ENCODE data around the gene KIF3B.
A peak's percentile ranks its signal among the peaks of the same experiment; 100 is the strongest.
"Not testable (repeated sequence)": the region's sequence is repeated elsewhere in the genome, so short reads cannot be mapped to it uniquely, and the experiment has no call there.

The KIF3B gene

GRCh38 chr20:32339116-32339515 lies 61.7 kb downstream of the KIF3B start:
- no peaks in the 10 kb centered on the region for H3K27me3 ChIP-seq (ENCODE audit: insufficient read depth, poor library complexity, severe bottlenecking)
- no peak overlapping the region for H3K4me3 ChIP-seq (replicated peaks; ENCODE audit: insufficient read depth, low read length)
- H3K27ac ChIP-seq (replicated peaks), result peak overlapping the region; percentile 66
- TF ChIP-seq CTCF (IDR thresholded peaks at IDR 0.05; ENCODE audit: insufficient read depth, low read length), result no peak
- TF ChIP-seq POLR2AphosphoS5 (IDR thresholded peaks at IDR 0.05; ENCODE audit: low read depth), result no peak
- DNase-seq (ENCODE audit: low read depth in 1 of 2, low spot score in 1 of 2), result no peak

DNA sequence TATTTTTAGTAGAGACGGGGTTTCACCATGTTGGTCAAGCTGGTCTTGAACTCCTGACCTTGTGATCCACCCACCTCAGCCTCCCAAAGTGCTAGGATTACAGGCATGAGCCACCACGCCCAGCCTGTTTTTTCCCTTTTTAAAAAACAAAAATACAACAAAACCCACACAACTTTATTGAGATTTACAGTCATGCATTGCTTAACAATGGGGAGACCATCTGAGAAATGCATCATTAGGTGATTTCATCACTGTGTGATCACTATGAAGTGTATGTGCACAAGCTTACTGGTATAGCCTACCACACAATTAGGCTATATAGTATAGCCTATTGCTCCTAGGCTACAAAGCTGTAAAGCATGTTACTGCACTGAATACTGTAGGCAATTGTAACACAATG lies 63.6 kb downstream of the KIF3B start:
- H3K27ac ChIP-seq (replicated peaks); H3K27me3 ChIP-seq (ENCODE audit: insufficient read depth, poor library complexity, severe bottlenecking); H3K4me3 ChIP-seq (replicated peaks; ENCODE audit: insufficient read depth, low read length); DNase-seq (ENCODE audit: low read depth in 1 of 2, low spot score in 1 of 2): not testable (repeated sequence)

- TF ChIP-seq CTCF (IDR thresholded peaks at IDR 0.05; ENCODE audit: insufficient read depth, low read length) (no peak), SPI1 (IDR thresholded peaks at IDR 0.05; ENCODE audit: borderline replicate concordance, low read depth) (no peak), GABPA (IDR thresholded peaks at IDR 0.05; ENCODE audit: low read depth) (no peak), POLR2AphosphoS5 (IDR thresholded peaks at IDR 0.05; ENCODE audit: low read depth) (no peak)
- TF ChIP-seq, protein P1, sequence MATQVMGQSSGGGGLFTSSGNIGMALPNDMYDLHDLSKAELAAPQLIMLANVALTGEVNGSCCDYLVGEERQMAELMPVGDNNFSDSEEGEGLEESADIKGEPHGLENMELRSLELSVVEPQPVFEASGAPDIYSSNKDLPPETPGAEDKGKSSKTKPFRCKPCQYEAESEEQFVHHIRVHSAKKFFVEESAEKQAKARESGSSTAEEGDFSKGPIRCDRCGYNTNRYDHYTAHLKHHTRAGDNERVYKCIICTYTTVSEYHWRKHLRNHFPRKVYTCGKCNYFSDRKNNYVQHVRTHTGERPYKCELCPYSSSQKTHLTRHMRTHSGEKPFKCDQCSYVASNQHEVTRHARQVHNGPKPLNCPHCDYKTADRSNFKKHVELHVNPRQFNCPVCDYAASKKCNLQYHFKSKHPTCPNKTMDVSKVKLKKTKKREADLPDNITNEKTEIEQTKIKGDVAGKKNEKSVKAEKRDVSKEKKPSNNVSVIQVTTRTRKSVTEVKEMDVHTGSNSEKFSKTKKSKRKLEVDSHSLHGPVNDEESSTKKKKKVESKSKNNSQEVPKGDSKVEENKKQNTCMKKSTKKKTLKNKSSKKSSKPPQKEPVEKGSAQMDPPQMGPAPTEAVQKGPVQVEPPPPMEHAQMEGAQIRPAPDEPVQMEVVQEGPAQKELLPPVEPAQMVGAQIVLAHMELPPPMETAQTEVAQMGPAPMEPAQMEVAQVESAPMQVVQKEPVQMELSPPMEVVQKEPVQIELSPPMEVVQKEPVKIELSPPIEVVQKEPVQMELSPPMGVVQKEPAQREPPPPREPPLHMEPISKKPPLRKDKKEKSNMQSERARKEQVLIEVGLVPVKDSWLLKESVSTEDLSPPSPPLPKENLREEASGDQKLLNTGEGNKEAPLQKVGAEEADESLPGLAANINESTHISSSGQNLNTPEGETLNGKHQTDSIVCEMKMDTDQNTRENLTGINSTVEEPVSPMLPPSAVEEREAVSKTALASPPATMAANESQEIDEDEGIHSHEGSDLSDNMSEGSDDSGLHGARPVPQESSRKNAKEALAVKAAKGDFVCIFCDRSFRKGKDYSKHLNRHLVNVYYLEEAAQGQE (IDR thresholded peaks at IDR 0.05; ENCODE audit: insufficient replicate concordance, low read depth), result no peak
- H3K4me3 ChIP-seq (replicated peaks; ENCODE audit: insufficient read depth, low read length), result no peak overlapping the region
- peak in 1 of 2 experiments; percentile 53 for DNase-seq (ENCODE audit: low read depth in 1 of 2, low spot score in 1 of 2)
- H3K27me3 ChIP-seq (ENCODE audit: insufficient read depth, poor library complexity, severe bottlenecking), result no peaks in the 10 kb centered on the region
- no peak overlapping the region for H3K27ac ChIP-seq (replicated peaks)
Measured at GRCh38 chr20:32343439-32343838, 66.0 kb downstream of the KIF3B start.

DNA sequence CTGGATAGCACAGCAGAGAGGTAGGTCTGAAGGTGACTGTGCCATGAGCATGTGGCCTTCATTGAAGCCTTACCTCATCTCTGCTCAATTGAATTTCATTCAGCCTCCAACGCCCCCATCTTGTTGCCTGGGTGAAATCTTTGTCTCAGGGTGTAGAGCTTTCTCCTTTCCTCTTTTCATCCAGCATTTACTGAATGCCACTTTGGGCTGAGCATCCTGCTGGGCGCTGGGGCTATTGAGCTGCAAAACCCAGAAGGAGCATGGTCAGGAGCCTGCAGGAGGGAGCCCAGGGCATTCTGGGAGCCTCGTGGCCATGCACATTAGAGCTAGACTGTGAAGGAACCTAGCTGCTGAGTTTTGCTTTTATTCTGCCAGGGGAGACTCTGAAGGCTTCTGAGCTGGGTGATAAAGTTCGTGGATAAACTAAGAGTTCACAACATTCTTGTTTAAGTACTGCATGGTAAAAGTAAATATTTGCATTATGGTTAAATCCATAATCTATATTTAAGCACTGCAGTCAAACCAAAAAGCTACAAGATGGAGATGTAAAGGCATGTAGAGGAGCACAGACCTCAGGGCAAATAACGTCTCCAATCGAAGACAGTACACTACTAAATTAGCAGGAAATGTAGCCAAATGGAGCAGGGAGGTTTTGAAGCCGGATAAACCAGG lies 67.5 kb downstream of the KIF3B start:
- Histone ChIP-seq H3K27ac (replicated peaks) (no peak overlapping the region), H3K4me3 (replicated peaks; ENCODE audit: insufficient read depth, low read length) (no peak overlapping the region), H3K27me3 (ENCODE audit: insufficient read depth, poor library complexity, severe bottlenecking) (no peaks in the 10 kb centered on the region)
- TF ChIP-seq SPI1 (IDR thresholded peaks at IDR 0.05; ENCODE audit: borderline replicate concordance, low read depth), result no peak
- no peak for TF ChIP-seq GABPA (IDR thresholded peaks at IDR 0.05; ENCODE audit: low read depth)
- no peak for DNase-seq (ENCODE audit: low read depth in 1 of 2, low spot score in 1 of 2)

GRCh38 chr20:32348207-32348606 lies 70.8 kb downstream of the KIF3B start:
- Histone ChIP-seq H3K27ac (replicated peaks) (no peak overlapping the region), H3K27me3 (ENCODE audit: insufficient read depth, poor library complexity, severe bottlenecking) (no peaks in the 10 kb centered on the region), H3K4me3 (replicated peaks; ENCODE audit: insufficient read depth, low read length) (no peak overlapping the region)
- no peak for TF ChIP-seq CTCF (IDR thresholded peaks at IDR 0.05; ENCODE audit: insufficient read depth, low read length)
- TF ChIP-seq, protein P1 (IDR thresholded peaks at IDR 0.05; ENCODE audit: insufficient replicate concordance, low read depth), result no peak
- TF ChIP-seq POLR2AphosphoS5 (IDR thresholded peaks at IDR 0.05; ENCODE audit: low read depth), result no peak
- no peak for DNase-seq (ENCODE audit: low read depth in 1 of 2, low spot score in 1 of 2)

Data from HL-60 (cell line).